Gastroesophageal sphincter (tissue), 3 donors: ENCODE results near the gene MARVELD3.
"Not testable (repeated sequence)": the region's sequence is repeated elsewhere in the genome, so short reads cannot be mapped to it uniquely, and the experiment has no call there.

Experiments used
- CTCF ChIP-seq, 4 experiments: fragments of 200-600 bp in 2 of 4; fragments of 450-650 bp in 2 of 4; sonication (generic) in 1 of 4; IDR thresholded peaks; one replicate each; pipeline ENCODE4 v1.5.1; 2017 to 2019; ENCODE audit warnings: antibody characterized with exemption in 4 of 4, mild to moderate bottlenecking in 2 of 4, moderate library complexity in 2 of 4
- POLR2A ChIP-seq, 2 donors: fragments of 450-650 bp; IDR thresholded peaks; one replicate each; pipeline ENCODE4 v1.6.1; 2017; ENCODE audit warnings: antibody characterized with exemption in 2 of 2, mild to moderate bottlenecking in 2 of 2, moderate library complexity in 1 of 2
- POLR2AphosphoS5 ChIP-seq: sonication (generic); formaldehyde crosslinking; IDR thresholded peaks from one replicate; pipeline ENCODE4 v1.6.1; 2017; ENCODE audit warnings: antibody characterized with exemption

- TF ChIP-seq CTCF (IDR thresholded peaks at IDR 0.05); POLR2A (IDR thresholded peaks at IDR 0.05); POLR2AphosphoS5: not testable (repeated sequence)
Observed at GRCh38 chr16:71595340-71595826, 30.6 kb upstream of the MARVELD3 start.
